SU-DHL-6 (cell line): ENCODE data around the gene KDM4B.
A peak's percentile ranks its signal among the peaks of the same experiment; 100 is the strongest.

Experiments used
- H2AFZ ChIP-seq: fragments of 200-600 bp; sonication (generic); 2 replicates; pipeline ENCODE4 v1.6.1; 2014; ENCODE audit warnings: low read depth, mild to moderate bottlenecking, moderate library complexity, mixed read lengths, antibody characterized with exemption, low read length; ENCODE audit not compliant: severe bottlenecking
- H3F3A ChIP-seq: fragments of 200-600 bp; shearing (Covaris generic); 2 replicates; pipeline ENCODE4 v1.6.0; 2016; ENCODE audit warnings: antibody characterized with exemption, mild to moderate bottlenecking; ENCODE audit not compliant: insufficient read depth
- H3K27ac ChIP-seq: fragments of 200-600 bp; sonication (generic); 2 replicates; pipeline ENCODE4 v1.5.1; 2016; ENCODE audit warnings: low read depth, mild to moderate bottlenecking, low read length, moderate library complexity, mixed read lengths
- H3K27me3 ChIP-seq: fragments of 200-600 bp; sonication (generic), shearing (Covaris generic); 2 replicates; pipeline ENCODE4 v1.6.0; 2014; ENCODE audit warnings: mild to moderate bottlenecking, low read length
- H3K36me3 ChIP-seq: fragments of 200-600 bp; sonication (generic); 2 replicates; pipeline ENCODE4 v1.6.1; 2014; ENCODE audit warnings: mild to moderate bottlenecking, low read length, mixed read lengths
- H3K4me2 ChIP-seq: fragments of 300-600, 200-600 bp; shearing (Covaris generic), sonication (generic); 2 replicates; pipeline ENCODE4 v1.6.0; 2014; ENCODE audit warnings: low read length, low read depth, mild to moderate bottlenecking; ENCODE audit not compliant: poor library complexity, severe bottlenecking
- H3K4me3 ChIP-seq: fragments of 200-600 bp; sonication (generic); 2 replicates; pipeline ENCODE4 v1.5.1; 2014; ENCODE audit warnings: antibody characterized with exemption, low read length, mild to moderate bottlenecking, mixed read lengths; ENCODE audit not compliant: insufficient read depth, poor library complexity, severe bottlenecking
- H3K79me2 ChIP-seq: fragments of 200-600 bp; sonication (generic); 2 replicates; pipeline ENCODE4 v1.6.1; 2014; ENCODE audit warnings: mild to moderate bottlenecking, low read length, moderate library complexity; ENCODE audit not compliant: insufficient read depth
- H3K9ac ChIP-seq: fragments of 200-600 bp; sonication (generic); 2 replicates; pipeline ENCODE4 v1.7.0; 2014; ENCODE audit warnings: mild to moderate bottlenecking, low read length
- H3K9me2 ChIP-seq: fragments of 200-600 bp; sonication (generic); replicated peaks from 2 replicates; pipeline ENCODE4 v1.6.1; 2014; ENCODE audit warnings: low read length; ENCODE audit not compliant: insufficient read depth
- H3K9me3 ChIP-seq: fragments of 200-600 bp; sonication (generic); 2 replicates; pipeline ENCODE4 v1.6.1; 2014; ENCODE audit warnings: low read length, mixed read lengths; ENCODE audit not compliant: insufficient read depth
- H4K20me1 ChIP-seq: fragments of 200-600 bp; sonication (generic); 2 replicates; pipeline ENCODE4 v1.6.1; 2014; ENCODE audit warnings: low read depth, mild to moderate bottlenecking, antibody characterized with exemption, low read length, moderate library complexity, mixed read lengths
- CTCF ChIP-seq: fragments of 200-600 bp; sonication (generic); IDR thresholded peaks from one replicate; pipeline ENCODE4 v1.5.1; 2017; ENCODE audit warnings: antibody characterized with exemption, mild to moderate bottlenecking, low read length, moderate library complexity; ENCODE audit not compliant: insufficient read depth, poor library complexity, severe bottlenecking
- EZH2phosphoT487 ChIP-seq: fragments of 200-600 bp; sonication (generic), shearing (Covaris generic); conservative IDR thresholded peaks from 2 replicates; pipeline ENCODE4 v1.6.1; 2018; ENCODE audit warnings: mild to moderate bottlenecking, antibody characterized with exemption, low read length, moderate library complexity, mixed read lengths

KDM4B gene

GRCh38 chr19:4967738-4968461 lies 1.0 kb upstream of the KDM4B start:
- no peak overlapping the region for H3K27ac ChIP-seq
- H3K9me3 ChIP-seq = no peaks in the 10 kb centered on the region
- peak overlapping the region; percentile 46 for H3K4me3 ChIP-seq
- no peaks in the 10 kb centered on the region for H3K27me3 ChIP-seq
- H3K36me3 ChIP-seq = 0 out of 2 replicates have a peak, but pooled peaks cover 3% of the 10 kb centered on the region
- H3K9me2 ChIP-seq = no peaks in the 10 kb centered on the region
- no peaks in the 10 kb centered on the region for H4K20me1 ChIP-seq
- peak overlapping the region; percentile 69 for H3K4me2 ChIP-seq
- peaks cover 25% of the 10 kb centered on the region for H3F3A ChIP-seq
- no peak for TF ChIP-seq EZH2phosphoT487
- no peak for TF ChIP-seq CTCF
- H3K79me2 ChIP-seq = peaks cover 32% of the 10 kb centered on the region
- peak overlapping the region; percentile 49; the same call in 1 of the 2 replicates for H3K9ac ChIP-seq
- H2AFZ ChIP-seq = peak overlapping the region; percentile 42

- Histone ChIP-seq H3K4me3 (peak overlapping the region; percentile 59), H4K20me1 (no peaks in the 10 kb centered on the region), H3K9ac (peak overlapping the region; percentile 58), H3K36me3 (0 out of 2 replicates have a peak, but pooled peaks cover 3% of the 10 kb centered on the region), H3K79me2 (peaks cover 35% of the 10 kb centered on the region), H2AFZ (no peak overlapping the region), H3F3A (peaks cover 24% of the 10 kb centered on the region), H3K9me3 (no peaks in the 10 kb centered on the region), H3K27me3 (no peaks in the 10 kb centered on the region), H3K27ac (no peak overlapping the region), H3K4me2 (peak overlapping the region; percentile 70), H3K9me2 (no peaks in the 10 kb centered on the region)
- TF ChIP-seq EZH2phosphoT487 (no peak), CTCF (no peak)
Measured at GRCh38 chr19:4969292-4969771, 419 bp downstream of the KDM4B start.

GRCh38 chr19:4969772-4970531 lies 1.0 kb downstream of the KDM4B start:
- TF ChIP-seq EZH2phosphoT487 (no peak), CTCF (no peak)
- Histone ChIP-seq H3K27me3 (no peaks in the 10 kb centered on the region), H3K9me3 (no peaks in the 10 kb centered on the region), H3F3A (peaks cover 19% of the 10 kb centered on the region), H3K4me3 (peak overlapping the region; percentile 59), H2AFZ (no peak overlapping the region), H3K9me2 (no peaks in the 10 kb centered on the region), H3K27ac (no peak overlapping the region), H3K36me3 (no peaks in the 10 kb centered on the region), H3K9ac (peak overlapping the region; percentile 58), H3K79me2 (peaks cover 35% of the 10 kb centered on the region), H4K20me1 (no peaks in the 10 kb centered on the region), H3K4me2 (peak overlapping the region; percentile 70)
